Keratinocyte (primary cell): ENCODE measurements around the gene SMYD2. TPM values are rescaled to one million over a fixed set of nuclear protein-coding genes. Genes with fewer than 3 reads are reported as not detected.

Source experiments
- DNase-seq: peaks from one replicate; pipeline ENCODE4 v3.0.0-alpha.2; 2011; ENCODE audit warnings: low read depth, missing footprints, low spot score
- FAIRE-seq: peaks from 2 replicates; lab custom pipeline; 2011; peaks lifted over from hg19 to GRCh38; lab: Jason Lieb, UNC
- H2AFZ ChIP-seq: 2 replicates; pipeline ENCODE4 v1.6.0; 2012; ENCODE audit warnings: low read length, control low read depth, inconsistent platforms; ENCODE audit not compliant: control insufficient read depth
- H3K27ac ChIP-seq: 2 replicates; pipeline ENCODE4 v1.5.1; 2011; ENCODE audit warnings: low read length; ENCODE audit not compliant: control insufficient read depth, insufficient read depth
- H3K27me3 ChIP-seq: 3 replicates; pipeline ENCODE4 v1.6.0; 2011; ENCODE audit warnings: low read length; ENCODE audit not compliant: control insufficient read depth, insufficient read depth; ENCODE audit errors: extremely low read depth
- H3K36me3 ChIP-seq, 2 experiments: 2 replicates in 1 of 2; 3 replicates in 1 of 2; pipeline ENCODE4 v1.5.1; 2011; ENCODE audit warnings: low read length in 2 of 2, mild to moderate bottlenecking in 1 of 2; ENCODE audit not compliant: control insufficient read depth in 2 of 2, insufficient read depth in 2 of 2; ENCODE audit errors: extremely low read depth in 1 of 2
- H3K4me1 ChIP-seq: 3 replicates; pipeline ENCODE4 v1.5.1; 2011; ENCODE audit warnings: low read length; ENCODE audit not compliant: control insufficient read depth, insufficient read depth; ENCODE audit errors: extremely low read depth
- H3K4me2 ChIP-seq: 3 replicates; pipeline ENCODE4 v1.6.0; 2011; ENCODE audit warnings: low read depth, low read length; ENCODE audit not compliant: control insufficient read depth, insufficient read depth; ENCODE audit errors: extremely low read depth
- H3K4me3 ChIP-seq, 3 experiments: fragments of 200-600 bp in 1 of 3; sonication (generic) in 1 of 3; 2 replicates in 2 of 3; 3 replicates in 1 of 3; pipeline ENCODE4 v1.5.1; 2011 to 2016; ENCODE audit warnings: low read length in 3 of 3, mild to moderate bottlenecking in 3 of 3, control low read depth in 2 of 3, inconsistent platforms in 1 of 3, low read depth in 1 of 3, mixed read lengths in 1 of 3, mixed run types in 1 of 3, moderate library complexity in 1 of 3; ENCODE audit not compliant: control insufficient read depth in 2 of 3, insufficient read depth in 2 of 3; ENCODE audit errors: extremely low read depth in 1 of 3
- H3K79me2 ChIP-seq: 2 replicates; pipeline ENCODE4 v1.6.0; 2012; ENCODE audit warnings: low read length; ENCODE audit not compliant: control insufficient read depth, insufficient read depth
- H3K9ac ChIP-seq: 3 replicates; pipeline ENCODE4 v1.6.0; 2011; ENCODE audit warnings: low read length; ENCODE audit not compliant: control insufficient read depth, insufficient read depth; ENCODE audit errors: extremely low read depth
- H3K9me1 ChIP-seq: 3 replicates; pipeline ENCODE4 v1.6.0; 2011; ENCODE audit warnings: low read length; ENCODE audit not compliant: control insufficient read depth, insufficient read depth; ENCODE audit errors: extremely low read depth
- H3K9me3 ChIP-seq: 2 replicates; pipeline ENCODE4 v1.5.1; 2012; ENCODE audit warnings: low read depth, low read length; ENCODE audit not compliant: control insufficient read depth
- H4K20me1 ChIP-seq: 3 replicates; pipeline ENCODE4 v1.6.0; 2011; ENCODE audit warnings: low read length; ENCODE audit not compliant: control insufficient read depth, insufficient read depth; ENCODE audit errors: extremely low read depth
- EZH2 ChIP-seq: IDR thresholded peaks from one replicate; pipeline ENCODE4 v1.6.1; 2012; ENCODE audit warnings: inconsistent platforms, mild to moderate bottlenecking, low read length, moderate library complexity
- dilution Hi-C: fragments of 300-500 bp; cut with MboI; formaldehyde crosslinking; loops from one replicate; pipeline ENCODE4 v1.7.0; 2020; ENCODE audit warnings: low sequenced_read_pairs; ENCODE audit not compliant: extremely low pct_ligation_motif_present
- polyA plus RNA-seq, 5 experiments: library from polyadenylated mRNA; depleted of rRNA in 3 of 5; stranded (reverse) in 3 of 5; stranded (forward) in 1 of 5; unstranded in 1 of 5; fragments of >200 nt; gene quantifications; 1 replicate in 1 of 5; 2 replicates in 3 of 5; 3 replicates in 1 of 5; pipeline versions ENCODE4 v1.2.1 to v1.2.3, GENCODE V29; 2011 to 2012; ENCODE audit warnings: missing spikeins in 2 of 5, low read depth in 1 of 5, low replicate concordance in 1 of 5
- TF ChIP-seq, protein P1 (sequence below), 3 experiments: IDR thresholded peaks in 1 of 3; conservative IDR thresholded peaks in 1 of 3; optimal IDR thresholded peaks in 1 of 3; 2 replicates in 2 of 3; 3 replicates in 1 of 3; pipeline versions ENCODE3 to v1.5.1; 2011; ENCODE audit warnings: low read length in 3 of 3, mild to moderate bottlenecking in 3 of 3, moderate library complexity in 2 of 3, control low read depth in 1 of 3, inconsistent platforms in 1 of 3; ENCODE audit not compliant: insufficient read depth in 2 of 3; ENCODE audit errors: extremely low read depth in 1 of 3

SMYD2 gene
- polyA plus RNA-seq, 1 donor (not counting 4 experiments of a cell fraction or from before 2014, with no cell fraction given): 75.5 TPM

GRCh38 chr1:214289574-214290272 lies 8.8 kb downstream of the SMYD2 start:
- no peak overlapping the region for H2AFZ ChIP-seq
- peaks cover 55% of the 10 kb centered on the region for H3K79me2 ChIP-seq
- H3K9me3 ChIP-seq: no peaks in the 10 kb centered on the region
- no peak overlapping the region for H3K4me2 ChIP-seq
- dilution Hi-C loops: no loop called here
- H3K4me3 ChIP-seq: no peak overlapping the region
- no peak overlapping the region for H3K9ac ChIP-seq
- H3K27me3 ChIP-seq: no peaks in the 10 kb centered on the region
- no peak for DNase-seq
- no peaks in the 10 kb centered on the region for H3K4me1 ChIP-seq
- no peak for FAIRE-seq
- no peaks in the 10 kb centered on the region for H3K9me1 ChIP-seq
- TF ChIP-seq EZH2: no peak
- TF ChIP-seq, protein P1, sequence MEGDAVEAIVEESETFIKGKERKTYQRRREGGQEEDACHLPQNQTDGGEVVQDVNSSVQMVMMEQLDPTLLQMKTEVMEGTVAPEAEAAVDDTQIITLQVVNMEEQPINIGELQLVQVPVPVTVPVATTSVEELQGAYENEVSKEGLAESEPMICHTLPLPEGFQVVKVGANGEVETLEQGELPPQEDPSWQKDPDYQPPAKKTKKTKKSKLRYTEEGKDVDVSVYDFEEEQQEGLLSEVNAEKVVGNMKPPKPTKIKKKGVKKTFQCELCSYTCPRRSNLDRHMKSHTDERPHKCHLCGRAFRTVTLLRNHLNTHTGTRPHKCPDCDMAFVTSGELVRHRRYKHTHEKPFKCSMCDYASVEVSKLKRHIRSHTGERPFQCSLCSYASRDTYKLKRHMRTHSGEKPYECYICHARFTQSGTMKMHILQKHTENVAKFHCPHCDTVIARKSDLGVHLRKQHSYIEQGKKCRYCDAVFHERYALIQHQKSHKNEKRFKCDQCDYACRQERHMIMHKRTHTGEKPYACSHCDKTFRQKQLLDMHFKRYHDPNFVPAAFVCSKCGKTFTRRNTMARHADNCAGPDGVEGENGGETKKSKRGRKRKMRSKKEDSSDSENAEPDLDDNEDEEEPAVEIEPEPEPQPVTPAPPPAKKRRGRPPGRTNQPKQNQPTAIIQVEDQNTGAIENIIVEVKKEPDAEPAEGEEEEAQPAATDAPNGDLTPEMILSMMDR (optimal IDR thresholded peaks at IDR 0.05 in 1 of 3, IDR thresholded peaks at IDR 0.05 in 1 of 3, conservative IDR thresholded peaks at IDR 0.05 in 1 of 3; ENCODE audit: extremely low read depth in 1 of 3, insufficient read depth in 2 of 3, low read length in 3 of 3): no peak
- no peak overlapping the region for H3K27ac ChIP-seq
- no peaks in the 10 kb centered on the region for H3K36me3 ChIP-seq
- no peaks in the 10 kb centered on the region for H4K20me1 ChIP-seq

DNA sequence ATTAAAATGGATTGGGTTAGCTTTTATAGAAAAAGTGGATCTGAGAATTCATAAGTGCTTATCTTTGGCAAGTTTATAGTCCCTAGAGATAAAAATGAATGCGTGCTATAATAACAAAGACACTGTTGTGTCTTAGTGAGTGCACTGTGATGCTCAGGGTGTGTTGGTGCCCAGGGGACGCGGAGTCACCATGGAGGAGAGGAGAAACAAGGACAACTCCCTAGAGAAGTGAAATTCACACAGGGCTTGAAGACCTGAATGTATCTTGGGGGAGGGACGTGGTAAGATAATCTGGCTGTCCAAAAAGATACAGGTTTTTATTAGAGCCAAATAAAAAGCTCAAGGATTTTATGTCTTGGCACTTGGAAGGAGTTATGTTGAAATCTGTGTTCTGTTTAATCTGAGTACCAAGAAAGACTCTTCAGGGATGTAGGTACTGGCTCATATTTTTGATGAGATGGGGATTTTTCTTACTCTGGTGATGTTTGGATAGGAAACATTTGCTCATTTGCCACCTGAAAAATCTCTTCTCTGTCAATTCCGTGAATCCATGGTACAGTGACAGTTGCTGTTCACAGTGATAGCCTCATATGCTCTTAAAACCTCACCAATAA lies 9.6 kb downstream of the SMYD2 start:
- no peak overlapping the region for H2AFZ ChIP-seq
- H3K36me3 ChIP-seq: no peaks in the 10 kb centered on the region
- no peak overlapping the region for H3K4me3 ChIP-seq
- H3K27me3 ChIP-seq: no peaks in the 10 kb centered on the region
- FAIRE-seq (no peak), DNase-seq (no peak)
- dilution Hi-C loops: no loop called here
- TF ChIP-seq, protein P1 (optimal IDR thresholded peaks at IDR 0.05 in 1 of 3, IDR thresholded peaks at IDR 0.05 in 1 of 3, conservative IDR thresholded peaks at IDR 0.05 in 1 of 3; ENCODE audit: extremely low read depth in 1 of 3, insufficient read depth in 2 of 3, low read length in 3 of 3): no peak
- no peak for TF ChIP-seq EZH2
- no peak overlapping the region for H3K4me2 ChIP-seq
- peaks cover 53% of the 10 kb centered on the region for H3K79me2 ChIP-seq
- H3K9ac ChIP-seq: no peak overlapping the region
- H3K4me1 ChIP-seq: no peaks in the 10 kb centered on the region
- H3K9me1 ChIP-seq: no peaks in the 10 kb centered on the region
- H3K27ac ChIP-seq: no peak overlapping the region
- no peaks in the 10 kb centered on the region for H4K20me1 ChIP-seq
- H3K9me3 ChIP-seq: no peaks in the 10 kb centered on the region
